Measurements from ENCODE around the gene TMEM101.

DNA sequence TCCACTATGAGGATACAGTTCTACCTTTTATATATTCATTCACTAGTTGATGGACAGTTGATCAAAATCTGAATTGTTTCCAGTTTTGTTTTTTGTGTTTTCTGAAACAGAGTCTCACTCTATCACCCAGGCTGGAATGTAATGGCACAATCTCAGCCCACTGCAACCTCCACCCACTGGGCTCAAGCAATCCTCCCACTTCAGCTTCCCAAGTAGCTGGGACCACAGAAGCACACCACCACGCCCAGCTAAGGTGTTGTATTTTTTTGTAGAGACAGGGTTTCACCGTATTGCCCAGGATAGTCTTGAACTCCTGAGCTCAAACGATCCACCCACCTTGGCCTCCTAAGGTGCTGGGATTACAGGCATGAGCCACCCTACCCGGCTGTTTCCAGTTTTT is 30.7 kb upstream of the TMEM101 start:
- no peak for TF ChIP-seq POLR2A (IDR thresholded peaks at IDR 0.05; ENCODE audit: low read depth)
- TF ChIP-seq, protein P1, sequence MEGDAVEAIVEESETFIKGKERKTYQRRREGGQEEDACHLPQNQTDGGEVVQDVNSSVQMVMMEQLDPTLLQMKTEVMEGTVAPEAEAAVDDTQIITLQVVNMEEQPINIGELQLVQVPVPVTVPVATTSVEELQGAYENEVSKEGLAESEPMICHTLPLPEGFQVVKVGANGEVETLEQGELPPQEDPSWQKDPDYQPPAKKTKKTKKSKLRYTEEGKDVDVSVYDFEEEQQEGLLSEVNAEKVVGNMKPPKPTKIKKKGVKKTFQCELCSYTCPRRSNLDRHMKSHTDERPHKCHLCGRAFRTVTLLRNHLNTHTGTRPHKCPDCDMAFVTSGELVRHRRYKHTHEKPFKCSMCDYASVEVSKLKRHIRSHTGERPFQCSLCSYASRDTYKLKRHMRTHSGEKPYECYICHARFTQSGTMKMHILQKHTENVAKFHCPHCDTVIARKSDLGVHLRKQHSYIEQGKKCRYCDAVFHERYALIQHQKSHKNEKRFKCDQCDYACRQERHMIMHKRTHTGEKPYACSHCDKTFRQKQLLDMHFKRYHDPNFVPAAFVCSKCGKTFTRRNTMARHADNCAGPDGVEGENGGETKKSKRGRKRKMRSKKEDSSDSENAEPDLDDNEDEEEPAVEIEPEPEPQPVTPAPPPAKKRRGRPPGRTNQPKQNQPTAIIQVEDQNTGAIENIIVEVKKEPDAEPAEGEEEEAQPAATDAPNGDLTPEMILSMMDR (IDR thresholded peaks at IDR 0.05), result no peak
- no peak for TF ChIP-seq EP300 (IDR thresholded peaks at IDR 0.05)
